Kidney (tissue), 14 donors: ENCODE measurements around the gene FAM83G. TPM values are rescaled to one million over a fixed set of nuclear protein-coding genes. Genes with fewer than 3 reads are reported as not detected.

Experiments used
- DNase-seq, 5 donors: peaks; one replicate each; pipeline ENCODE4 v3.0.0-alpha.2; 2013 to 2020
- FAIRE-seq: peaks from 2 replicates; lab custom pipeline; 2012; peaks lifted over from hg19 to GRCh38; lab: Jason Lieb, UNC
- H3K27ac ChIP-seq, 2 donors: one replicate each; pipeline ENCODE4 v1.7.0; 2013; ENCODE audit warnings: low read depth in 2 of 2, low read length in 2 of 2, inconsistent platforms in 1 of 2
- H3K27me3 ChIP-seq: one replicate; pipeline ENCODE4 v1.7.1; 2013; ENCODE audit warnings: low read length, inconsistent platforms; ENCODE audit not compliant: control insufficient read depth, insufficient read depth
- H3K36me3 ChIP-seq, 3 donors: one replicate each; pipeline versions ENCODE4 v1.7.0 to v1.7.1; 2013; ENCODE audit warnings: low read length in 3 of 3, control low read depth in 1 of 3, inconsistent platforms in 1 of 3; ENCODE audit not compliant: insufficient read depth in 3 of 3, control insufficient read depth in 2 of 3
- H3K4me1 ChIP-seq, 3 donors: one replicate each; pipeline versions ENCODE4 v1.7.0 to v1.7.1; 2013; ENCODE audit warnings: low read length in 3 of 3, inconsistent platforms in 1 of 3, low read depth in 1 of 3; ENCODE audit not compliant: control insufficient read depth in 2 of 3, insufficient read depth in 2 of 3
- H3K4me3 ChIP-seq, 3 donors: one replicate each; pipeline versions ENCODE4 v1.7.0 to v1.8.1; 2013; ENCODE audit warnings: low read length in 3 of 3, control low read depth in 1 of 3, inconsistent platforms in 1 of 3
- H3K9ac ChIP-seq, 3 donors: one replicate each; pipeline versions ENCODE4 v1.7.0 to v1.7.1; 2013; ENCODE audit warnings: low read length in 3 of 3, control low read depth in 1 of 3, inconsistent platforms in 1 of 3
- H3K9me3 ChIP-seq, 3 donors: one replicate each; pipeline versions ENCODE4 v1.7.0 to v1.7.1; 2013; ENCODE audit warnings: low read length in 3 of 3, control low read depth in 1 of 3, inconsistent platforms in 1 of 3; ENCODE audit not compliant: control insufficient read depth in 2 of 3, insufficient read depth in 1 of 3
- CTCF ChIP-seq: IDR thresholded peaks from 3 replicates; pipeline ENCODE4 v1.5.1; 2012; ENCODE audit warnings: mild to moderate bottlenecking, moderate library complexity, borderline replicate concordance; ENCODE audit not compliant: insufficient read depth; ENCODE audit errors: extremely low read depth
- intact Hi-C: fragments of 100-400 bp; cut with DNase I; formaldehyde crosslinking; loops from one replicate; pipeline ENCODE4 v1.11.1; 2022
- polyA plus RNA-seq: library from polyadenylated mRNA; stranded (reverse); fragments of 350-450 nt; fragmentation: Illumina TruSeq; extraction: RNeasy Lipid Tissue Mini Kit (QIAGEN cat#74804); gene quantifications from one replicate; pipeline ENCODE4 v1.2.3, GENCODE V29; 2014; ENCODE audit warnings: low read depth, low replicate concordance; ENCODE audit not compliant: insufficient read depth
- total RNA-seq: library from RNA; stranded (reverse); fragmentation: NEBNext Ultra II Directional; extraction: Animal tissue kit (Norgen Biotek cat#: 25700); gene quantifications from one replicate; pipeline ENCODE4 v1.2.1, GENCODE V29; 2021
- donor health status: control.
- donor health status: control.
- donor health status: control.
- donor health status: control.
- donor health status: control.
- donor health status: DM: yes; HTN: yes; CAD: no.
- donor health status: Normal renal cell carcinoma (clear cell type).

The FAM83G gene
- total and polyA plus RNA-seq, 2 donors from 2014 or later = 4.9 to 8.0 TPM

DNA sequence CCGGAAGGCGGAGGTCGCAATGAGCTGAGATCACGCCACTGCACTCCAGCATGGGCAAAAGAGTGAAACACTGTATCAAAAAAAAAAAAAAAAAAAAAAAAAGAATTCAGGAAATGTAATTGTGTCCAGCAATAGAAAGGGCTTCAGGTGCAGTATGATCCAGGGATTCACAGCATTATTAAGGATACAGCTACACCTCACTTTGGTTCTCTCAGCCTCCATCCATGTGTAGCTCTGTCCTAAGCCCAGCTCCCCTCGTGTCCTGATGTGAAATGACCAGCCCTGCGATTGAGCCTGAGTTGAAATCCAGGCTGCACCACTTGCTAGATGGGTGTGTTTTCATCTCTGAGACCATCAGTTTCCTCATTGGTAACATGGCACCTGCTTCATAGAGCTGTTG is 49.6 kb downstream of the FAM83G start:
- no peaks in the 10 kb centered on the region for H3K9me3 ChIP-seq
- DNase-seq = peak in 1 of 5 donors; percentile 10
- no peak for TF ChIP-seq CTCF
- H3K4me1 ChIP-seq = peaks cover 0 to 8% (median 5%) of the 10 kb centered on the region in 3 donors
- no peak for FAIRE-seq
- no peaks in the 10 kb centered on the region for H3K27me3 ChIP-seq
- no peak overlapping the region for H3K4me3 ChIP-seq
- intact Hi-C loops = no loop called here
- no peak overlapping the region for H3K9ac ChIP-seq
- peaks cover 0 to 6% (median 2%) of the 10 kb centered on the region in 3 donors for H3K36me3 ChIP-seq
- H3K27ac ChIP-seq = no peak overlapping the region

DNA sequence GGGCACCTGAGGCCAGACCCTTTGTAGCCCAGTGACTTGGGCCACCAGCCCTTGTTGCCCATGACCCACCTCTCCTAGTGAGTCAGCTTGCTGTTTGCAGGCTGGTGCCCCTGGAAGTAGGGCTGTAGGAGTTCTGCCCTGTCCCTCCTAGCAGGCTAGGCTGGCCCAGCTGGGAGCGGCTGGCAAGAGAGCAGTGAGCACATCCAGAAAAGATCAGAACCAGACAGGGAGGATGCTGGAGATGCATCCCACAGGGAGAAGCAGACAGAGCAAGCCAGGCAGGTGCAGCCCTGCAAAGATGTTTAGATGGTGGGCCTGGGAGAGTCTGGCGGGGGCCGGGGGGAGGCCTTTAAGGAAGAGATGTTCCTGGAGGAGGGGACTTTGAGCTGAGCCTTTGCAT is 50.2 kb downstream of the FAM83G start:
- H3K27ac ChIP-seq = no peak overlapping the region
- no peak overlapping the region for H3K9ac ChIP-seq
- no peak for FAIRE-seq
- peak in 2 of 5 donors; percentile 47 to 55 for DNase-seq
- intact Hi-C loops = no loop called here
- H3K4me1 ChIP-seq = peaks cover 0 to 8% (median 5%) of the 10 kb centered on the region in 3 donors
- no peaks in the 10 kb centered on the region for H3K27me3 ChIP-seq
- no peak for TF ChIP-seq CTCF
- H3K36me3 ChIP-seq = peaks cover 0 to 5% (median 0%) of the 10 kb centered on the region in 3 donors
- peak overlapping the region in 2 of 3 donors; percentile 58 to 81 for H3K4me3 ChIP-seq
- no peaks in the 10 kb centered on the region for H3K9me3 ChIP-seq

GRCh38 chr17:18953231-18953728 is 51.3 kb downstream of the FAM83G start:
- H3K9me3 ChIP-seq = no peaks in the 10 kb centered on the region
- TF ChIP-seq CTCF = no peak
- no peaks in the 10 kb centered on the region for H3K27me3 ChIP-seq
- peaks cover 0 to 8% (median 5%) of the 10 kb centered on the region in 3 donors for H3K4me1 ChIP-seq
- peak overlapping the region in 2 of 3 donors; percentile 36 to 81 for H3K4me3 ChIP-seq
- H3K9ac ChIP-seq = no peak overlapping the region
- intact Hi-C loops = no loop called here
- no peak overlapping the region for H3K27ac ChIP-seq
- no peaks in the 10 kb centered on the region for H3K36me3 ChIP-seq
- FAIRE-seq (no peak), DNase-seq (peak in 2 of 5 donors; percentile 16 to 18)
